Measurements from ENCODE around the gene ACOT8.

The ACOT8 gene

GRCh38 chr20:45872626-45873025 is 15.4 kb upstream of the ACOT8 start:
- Mint-ChIP-seq H3K27ac (no peak overlapping the region), H3K36me3 (ENCODE audit: low read depth) (peaks cover 6% of the 10 kb centered on the region), H3K9me3 (no peaks in the 10 kb centered on the region), H3K4me3 (no peak overlapping the region), H3K4me1 (no peaks in the 10 kb centered on the region), H3K27me3 (ENCODE audit: low read depth) (no peaks in the 10 kb centered on the region)
- TF ChIP-seq CTCF (IDR thresholded peaks at IDR 0.05; ENCODE audit: unreplicated experiment in 3 of 3): no peak

GRCh38 chr20:45867819-45868176 is 10.6 kb upstream of the ACOT8 start:
- H3K4me1 Mint-ChIP-seq: no peaks in the 10 kb centered on the region

GRCh38 chr20:45867136-45867818 is 10.1 kb upstream of the ACOT8 start:
- TF ChIP-seq CTCF (IDR thresholded peaks at IDR 0.05; ENCODE audit: unreplicated experiment in 3 of 3): no peak
- Mint-ChIP-seq H3K27me3 (ENCODE audit: low read depth) (no peaks in the 10 kb centered on the region), H3K4me1 (no peaks in the 10 kb centered on the region), H3K27ac (no peak overlapping the region), H3K9me3 (no peaks in the 10 kb centered on the region), H3K36me3 (ENCODE audit: low read depth) (no peaks in the 10 kb centered on the region), H3K4me3 (no peak overlapping the region)

More at GRCh38 chr20:45867819-45868176, 10.6 kb upstream of the ACOT8 start:
- no peak overlapping the region for H3K4me3 Mint-ChIP-seq
- TF ChIP-seq CTCF (IDR thresholded peaks at IDR 0.05; ENCODE audit: unreplicated experiment in 3 of 3): no peak
- no peaks in the 10 kb centered on the region for H3K27me3 Mint-ChIP-seq (ENCODE audit: low read depth)
- H3K36me3 Mint-ChIP-seq (ENCODE audit: low read depth): no peaks in the 10 kb centered on the region
- no peaks in the 10 kb centered on the region for H3K9me3 Mint-ChIP-seq
- H3K27ac Mint-ChIP-seq: no peak overlapping the region

DNA sequence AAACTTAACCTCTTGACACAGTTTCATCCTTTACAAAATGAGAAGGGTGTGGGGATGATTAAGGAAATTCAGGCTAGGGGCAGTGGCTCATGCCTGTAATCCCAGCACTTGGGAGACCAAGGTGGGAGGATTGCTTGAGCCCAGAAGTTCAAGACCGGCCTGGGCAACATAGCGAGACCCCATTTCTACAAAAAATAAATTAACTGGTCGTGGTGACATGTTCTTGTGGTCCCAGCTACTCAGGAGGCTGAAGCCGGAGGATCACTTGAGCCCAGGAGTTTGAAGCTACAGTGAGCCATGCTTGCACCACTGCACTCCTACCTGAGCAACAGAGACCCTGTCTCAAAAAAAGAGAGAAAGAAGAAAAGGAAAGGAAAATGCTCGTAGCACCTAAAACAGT is 9.3 kb upstream of the ACOT8 start:
- no peaks in the 10 kb centered on the region for H3K27me3 Mint-ChIP-seq (ENCODE audit: low read depth)
- H3K4me3 Mint-ChIP-seq: no peak overlapping the region
- no peak overlapping the region for H3K27ac Mint-ChIP-seq
- no peaks in the 10 kb centered on the region for H3K9me3 Mint-ChIP-seq
- H3K4me1 Mint-ChIP-seq: no peaks in the 10 kb centered on the region
- H3K36me3 Mint-ChIP-seq (ENCODE audit: low read depth): no peaks in the 10 kb centered on the region
- TF ChIP-seq CTCF (IDR thresholded peaks at IDR 0.05; ENCODE audit: unreplicated experiment in 3 of 3): no peak

- Mint-ChIP-seq H3K36me3 (ENCODE audit: low read depth) (no peaks in the 10 kb centered on the region), H3K9me3 (no peaks in the 10 kb centered on the region), H3K4me3 (no peak overlapping the region), H3K4me1 (peaks cover 14% of the 10 kb centered on the region), H3K27ac (no peak overlapping the region), H3K27me3 (ENCODE audit: low read depth) (no peaks in the 10 kb centered on the region)
- no peak for TF ChIP-seq CTCF (IDR thresholded peaks at IDR 0.05; ENCODE audit: unreplicated experiment in 3 of 3)
Observed at GRCh38 chr20:45863543-45864470, 6.6 kb upstream of the ACOT8 start.

All from nephron (organoid).